ENCODE measurements around the gene ZNF423.

ZNF423 gene

DNA sequence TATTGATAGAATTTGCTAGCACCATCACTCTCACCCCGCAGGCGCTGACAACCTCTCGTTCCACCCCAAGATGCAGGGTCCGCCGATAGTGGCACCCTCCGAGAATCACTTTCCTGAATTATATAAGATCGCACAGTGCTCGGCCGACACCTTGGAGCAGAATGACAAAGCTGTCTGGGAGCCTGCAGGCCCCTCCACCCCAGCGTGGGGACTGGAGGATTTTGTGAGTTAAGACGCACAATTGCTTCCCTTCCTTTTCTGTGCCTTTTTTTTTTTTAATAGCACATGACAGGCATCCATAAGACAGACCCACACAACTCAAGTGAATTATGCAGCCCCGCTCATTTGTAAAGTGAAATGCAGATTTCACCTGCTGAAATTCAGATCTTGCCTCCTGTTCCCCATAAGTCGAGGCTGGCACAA lies 327.0 kb downstream of the ZNF423 start:
- no peak overlapping the region for H3K27ac ChIP-seq
- H3K36me3 ChIP-seq = no peaks in the 10 kb centered on the region
- no peak for DNase-seq
- intact Hi-C loops (cut with DNase I; ENCODE audit: low total_unique reads) = no loop called here
- H3K27me3 ChIP-seq = no peaks in the 10 kb centered on the region
- H3K4me1 ChIP-seq = no peaks in the 10 kb centered on the region
- no peaks in the 10 kb centered on the region for H3K9me3 ChIP-seq
- TF ChIP-seq, protein P1, sequence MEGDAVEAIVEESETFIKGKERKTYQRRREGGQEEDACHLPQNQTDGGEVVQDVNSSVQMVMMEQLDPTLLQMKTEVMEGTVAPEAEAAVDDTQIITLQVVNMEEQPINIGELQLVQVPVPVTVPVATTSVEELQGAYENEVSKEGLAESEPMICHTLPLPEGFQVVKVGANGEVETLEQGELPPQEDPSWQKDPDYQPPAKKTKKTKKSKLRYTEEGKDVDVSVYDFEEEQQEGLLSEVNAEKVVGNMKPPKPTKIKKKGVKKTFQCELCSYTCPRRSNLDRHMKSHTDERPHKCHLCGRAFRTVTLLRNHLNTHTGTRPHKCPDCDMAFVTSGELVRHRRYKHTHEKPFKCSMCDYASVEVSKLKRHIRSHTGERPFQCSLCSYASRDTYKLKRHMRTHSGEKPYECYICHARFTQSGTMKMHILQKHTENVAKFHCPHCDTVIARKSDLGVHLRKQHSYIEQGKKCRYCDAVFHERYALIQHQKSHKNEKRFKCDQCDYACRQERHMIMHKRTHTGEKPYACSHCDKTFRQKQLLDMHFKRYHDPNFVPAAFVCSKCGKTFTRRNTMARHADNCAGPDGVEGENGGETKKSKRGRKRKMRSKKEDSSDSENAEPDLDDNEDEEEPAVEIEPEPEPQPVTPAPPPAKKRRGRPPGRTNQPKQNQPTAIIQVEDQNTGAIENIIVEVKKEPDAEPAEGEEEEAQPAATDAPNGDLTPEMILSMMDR (IDR thresholded peaks at IDR 0.05) = no peak
- H3K4me3 ChIP-seq = peak overlapping the region; percentile 28 to 36

DNA sequence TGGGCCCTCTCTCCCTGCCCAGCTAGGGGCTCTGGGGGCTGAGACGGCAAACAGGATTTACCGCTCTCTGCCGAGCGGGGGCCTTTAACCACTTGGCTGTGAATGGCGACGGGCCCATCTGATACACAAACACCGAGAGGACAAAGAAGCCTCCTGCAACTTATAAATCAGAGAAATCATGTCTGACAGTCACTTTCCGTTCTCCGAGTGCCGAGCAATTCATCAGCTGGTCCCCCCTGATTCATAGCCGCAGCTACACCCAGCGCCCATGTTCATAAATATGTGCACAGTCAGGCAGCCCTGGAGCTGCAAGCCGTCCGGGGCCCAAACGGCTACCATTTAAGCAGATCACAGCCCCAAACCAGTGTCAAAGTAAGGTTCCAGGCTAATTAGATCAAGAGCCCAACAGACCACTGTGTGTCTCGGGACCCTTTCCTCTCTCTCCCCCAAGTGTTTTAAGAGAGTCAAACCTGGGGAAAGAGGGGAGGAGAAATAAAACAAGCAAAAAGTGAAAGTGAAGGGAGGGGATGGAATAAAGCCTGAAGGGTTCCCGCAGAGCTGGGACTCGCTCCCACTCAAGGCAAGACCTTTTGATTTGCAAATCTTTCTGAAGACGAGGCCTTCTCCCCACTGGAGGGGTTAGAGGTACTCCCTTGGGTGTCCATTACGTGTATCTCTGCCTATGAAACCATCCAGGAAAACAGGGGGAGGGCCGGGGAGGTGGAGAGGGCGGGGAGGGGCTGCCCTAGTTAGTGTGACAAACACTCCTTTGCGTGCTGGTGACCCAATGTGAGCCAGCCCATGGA lies 327.6 kb downstream of the ZNF423 start:
- TF ChIP-seq, protein P1 (IDR thresholded peaks at IDR 0.05) = no peak
- H3K27me3 ChIP-seq = no peaks in the 10 kb centered on the region
- intact Hi-C loops (cut with DNase I; ENCODE audit: low total_unique reads) = no loop called here
- H3K27ac ChIP-seq = peak overlapping the region in 1 of 2 donors; percentile 7
- DNase-seq = no peak
- H3K9me3 ChIP-seq = no peaks in the 10 kb centered on the region
- peak overlapping the region; percentile 28 to 36 for H3K4me3 ChIP-seq
- no peaks in the 10 kb centered on the region for H3K4me1 ChIP-seq
- peaks cover 0 to 5% (median 0%) of the 10 kb centered on the region in 3 donors for H3K36me3 ChIP-seq

DNA sequence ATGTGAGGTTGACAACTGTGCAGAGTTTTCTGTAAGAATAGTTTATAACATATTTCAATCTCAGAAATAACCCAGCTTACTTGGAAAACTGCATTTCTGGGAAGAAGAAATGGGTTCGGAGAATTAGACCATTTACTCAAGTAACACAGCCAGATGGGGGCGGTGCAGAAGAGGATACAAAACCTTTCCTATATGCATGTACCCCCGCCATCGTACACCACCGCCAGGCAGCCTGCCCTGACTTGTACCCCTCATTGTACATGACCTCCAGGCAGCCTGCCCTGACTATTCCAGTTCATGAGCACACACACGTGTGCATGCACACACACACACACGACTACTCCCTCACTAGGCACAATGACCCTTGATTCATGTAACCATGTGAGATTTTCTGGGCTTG lies 328.3 kb downstream of the ZNF423 start:
- intact Hi-C loops (cut with DNase I; ENCODE audit: low total_unique reads) = no loop called here
- H3K4me1 ChIP-seq = no peaks in the 10 kb centered on the region
- no peaks in the 10 kb centered on the region for H3K9me3 ChIP-seq
- peaks cover 0 to 7% (median 4%) of the 10 kb centered on the region in 3 donors for H3K36me3 ChIP-seq
- H3K27me3 ChIP-seq = no peaks in the 10 kb centered on the region
- TF ChIP-seq, protein P1 (IDR thresholded peaks at IDR 0.05) = no peak
- DNase-seq = peak in 1 of 2 donors; percentile 66
- H3K27ac ChIP-seq = no peak overlapping the region
- H3K4me3 ChIP-seq = peak overlapping the region; percentile 28 to 36

DNA sequence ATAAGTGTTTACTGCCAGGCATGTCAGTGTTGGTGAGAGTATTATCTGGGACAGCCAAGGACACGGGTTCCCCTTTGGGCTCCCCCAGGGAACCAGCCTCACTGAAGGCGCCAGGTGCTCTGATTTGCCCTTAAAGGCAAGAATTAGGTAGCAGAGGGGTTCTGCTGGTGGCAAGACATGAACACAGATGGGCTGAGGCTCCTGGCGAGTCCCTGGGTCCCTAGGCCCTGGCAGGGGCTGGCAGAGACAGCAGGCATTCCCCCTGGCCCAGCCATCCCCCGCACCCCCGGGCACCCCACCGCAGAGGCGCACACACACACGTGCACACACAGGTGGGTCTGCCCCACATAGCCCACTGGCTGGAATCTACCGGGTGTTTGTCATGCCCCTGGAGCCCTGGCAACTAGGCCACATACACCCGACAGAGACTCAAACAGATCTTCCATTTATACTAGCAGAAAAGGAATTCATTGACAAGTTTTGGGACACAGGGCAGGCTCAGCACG lies 329.0 kb downstream of the ZNF423 start:
- Histone ChIP-seq H3K9me3 (no peaks in the 10 kb centered on the region), H3K27ac (no peak overlapping the region), H3K36me3 (peaks cover 0 to 10% (median 7%) of the 10 kb centered on the region in 3 donors), H3K4me3 (no peak overlapping the region), H3K27me3 (no peaks in the 10 kb centered on the region), H3K4me1 (no peaks in the 10 kb centered on the region)
- TF ChIP-seq, protein P1 (IDR thresholded peaks at IDR 0.05) = no peak
- no peak for DNase-seq
- intact Hi-C loops (cut with DNase I; ENCODE audit: low total_unique reads) = no loop called here

DNA sequence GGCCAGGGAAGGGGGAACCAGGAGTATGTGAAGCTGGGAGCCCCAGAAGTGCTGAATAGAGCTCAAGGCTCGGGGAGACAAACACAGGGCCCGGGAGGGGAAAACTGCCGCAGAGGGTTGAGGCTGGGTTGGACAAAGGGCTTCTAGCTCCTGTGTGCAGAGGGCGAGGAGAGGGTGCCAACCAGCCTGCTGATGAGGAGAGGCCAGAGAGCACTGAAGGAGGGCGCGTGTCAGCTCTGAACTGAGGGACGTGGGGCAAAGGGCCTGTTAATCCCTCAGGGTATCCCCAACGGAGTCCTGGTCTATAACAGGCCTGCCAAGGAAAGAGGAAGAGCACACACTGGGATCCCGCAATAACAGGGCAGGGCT lies 331.0 kb downstream of the ZNF423 start:
- TF ChIP-seq, protein P1 (IDR thresholded peaks at IDR 0.05) = no peak
- intact Hi-C loops (cut with DNase I; ENCODE audit: low total_unique reads) = no loop called here
- H3K27me3 ChIP-seq = no peaks in the 10 kb centered on the region
- H3K36me3 ChIP-seq = peaks cover 0 to 13% (median 7%) of the 10 kb centered on the region in 3 donors
- no peaks in the 10 kb centered on the region for H3K9me3 ChIP-seq
- H3K4me3 ChIP-seq = no peak overlapping the region
- no peak for DNase-seq
- no peak overlapping the region for H3K27ac ChIP-seq
- H3K4me1 ChIP-seq = no peaks in the 10 kb centered on the region

Data from tibial artery (tissue), 4 donors.